DND-41 (cell line): ENCODE results near the gene BLOC1S6.

Experiments
- ATAC-seq: fragments of 200-7000 bp; cut with Tn5 transposase; 3 replicates; pipeline ENCODE4 v1.9.1; 2021; ENCODE audit warnings: low read depth; ENCODE audit not compliant: insufficient read depth
- DNase-seq: peaks from one replicate; pipeline ENCODE4 v3.0.0-alpha.2; 2020
- H2AFZ ChIP-seq: 2 replicates; pipeline ENCODE4 v1.6.0; 2012; ENCODE audit warnings: low read depth, low read length
- H3K27ac ChIP-seq: 2 replicates; pipeline ENCODE4 v1.5.1; 2012; ENCODE audit warnings: low read length, inconsistent platforms
- H3K27me3 ChIP-seq: fragments of 200-600 bp; sonication (generic); 2 replicates; pipeline ENCODE4 v1.6.0; 2012; ENCODE audit warnings: low read length, mild to moderate bottlenecking, inconsistent platforms; ENCODE audit not compliant: insufficient read depth, poor library complexity
- H3K36me3 ChIP-seq: 2 replicates; pipeline ENCODE4 v1.5.1; 2012; ENCODE audit warnings: low read length, inconsistent platforms; ENCODE audit not compliant: insufficient read depth
- H3K4me1 ChIP-seq: 2 replicates; pipeline ENCODE4 v1.5.1; 2012; ENCODE audit warnings: mild to moderate bottlenecking, low read length; ENCODE audit not compliant: insufficient read depth
- H3K4me2 ChIP-seq: 2 replicates; pipeline ENCODE4 v1.6.0; 2012; ENCODE audit warnings: mild to moderate bottlenecking, moderate library complexity, low read length, inconsistent platforms; ENCODE audit not compliant: insufficient read depth
- H3K4me3 ChIP-seq, 2 experiments: fragments of 200-600 bp in 1 of 2; shearing (Covaris generic) in 1 of 2; 2 replicates each; pipeline ENCODE4 v1.5.1; 2012 to 2016; ENCODE audit warnings: inconsistent platforms in 2 of 2, low read length in 2 of 2, mild to moderate bottlenecking in 2 of 2, low read depth in 1 of 2, moderate library complexity in 1 of 2
- H3K79me2 ChIP-seq: 2 replicates; pipeline ENCODE4 v1.6.0; 2012; ENCODE audit warnings: low read length, inconsistent platforms; ENCODE audit not compliant: insufficient read depth
- H3K9ac ChIP-seq: 2 replicates; pipeline ENCODE4 v1.6.0; 2012; ENCODE audit warnings: low read depth, mild to moderate bottlenecking, inconsistent platforms, low read length, moderate library complexity
- H3K9me3 ChIP-seq: 2 replicates; pipeline ENCODE4 v1.5.1; 2012; ENCODE audit warnings: low read length, moderate library complexity, mild to moderate bottlenecking, inconsistent platforms; ENCODE audit not compliant: insufficient read depth, severe bottlenecking
- H4K20me1 ChIP-seq: 2 replicates; pipeline ENCODE4 v1.6.0; 2012; ENCODE audit warnings: low read length; ENCODE audit not compliant: insufficient read depth
- CTCF ChIP-seq: IDR thresholded peaks from 2 replicates; pipeline ENCODE4 v1.5.1; 2012; ENCODE audit warnings: borderline replicate concordance, low read length, moderate library complexity, mild to moderate bottlenecking; ENCODE audit not compliant: poor library complexity, severe bottlenecking; ENCODE audit errors: extremely low read depth
- EZH2 ChIP-seq: IDR thresholded peaks from 3 replicates; pipeline ENCODE4 v1.6.1; 2012; ENCODE audit warnings: borderline replicate concordance, low read depth, mild to moderate bottlenecking, moderate library complexity, low read length, inconsistent platforms; ENCODE audit not compliant: severe bottlenecking

The BLOC1S6 gene

GRCh38 chr15:45630917-45631691, 43.9 kb downstream of the BLOC1S6 start:
- no peak overlapping the region for H2AFZ ChIP-seq
- TF ChIP-seq EZH2 = no peak
- TF ChIP-seq CTCF = no peak
- H3K4me1 ChIP-seq = peaks cover 10% of the 10 kb centered on the region; the same call in 1 of the 2 replicates
- no peaks in the 10 kb centered on the region for H4K20me1 ChIP-seq
- ATAC-seq (no peak), DNase-seq (no peak)
- no peak overlapping the region for H3K4me2 ChIP-seq
- no peaks in the 10 kb centered on the region for H3K79me2 ChIP-seq
- H3K27me3 ChIP-seq = peaks cover 19% of the 10 kb centered on the region
- H3K36me3 ChIP-seq = no peaks in the 10 kb centered on the region
- H3K27ac ChIP-seq = no peak overlapping the region
- no peaks in the 10 kb centered on the region for H3K9me3 ChIP-seq
- no peak overlapping the region for H3K4me3 ChIP-seq
- no peak overlapping the region for H3K9ac ChIP-seq

- peaks cover 24% of the 10 kb centered on the region for H3K27me3 ChIP-seq
- no peak overlapping the region for H3K4me2 ChIP-seq
- TF ChIP-seq CTCF = no peak
- TF ChIP-seq EZH2 = no peak
- no peak overlapping the region for H2AFZ ChIP-seq
- no peak overlapping the region for H3K27ac ChIP-seq
- DNase-seq (no peak), ATAC-seq (no peak)
- peaks cover 10% of the 10 kb centered on the region; the same call in 1 of the 2 replicates for H3K4me1 ChIP-seq
- no peaks in the 10 kb centered on the region for H3K9me3 ChIP-seq
- H3K79me2 ChIP-seq = no peaks in the 10 kb centered on the region
- no peaks in the 10 kb centered on the region for H3K36me3 ChIP-seq
- no peak overlapping the region for H3K9ac ChIP-seq
- no peaks in the 10 kb centered on the region for H4K20me1 ChIP-seq
- H3K4me3 ChIP-seq = no peak overlapping the region
These were observed 44.6 kb downstream of the BLOC1S6 start for GRCh38 chr15:45631776-45632175.

GRCh38 chr15:45634432-45635190, 47.4 kb downstream of the BLOC1S6 start, which contains the start of gene SQOR:
SQOR (plus strand) TSS chr15:45635029; CDS start chr15:45658924, 23,895 bp downstream.
- Histone ChIP-seq H3K79me2 (no peaks in the 10 kb centered on the region), H3K27me3 (peaks cover 24% of the 10 kb centered on the region), H2AFZ (peak within 1 kb of the TSS; percentile 13; the same call in 1 of the 2 replicates), H3K27ac (no peak within 1 kb of the TSS), H3K4me1 (peaks cover 14% of the 10 kb centered on the region), H3K4me3 (peak within 1 kb of the TSS in 1 of 2 experiments; percentile 25; a peak in 2 of 4 replicates), H3K9me3 (no peaks in the 10 kb centered on the region), H3K9ac (no peak within 1 kb of the TSS), H3K36me3 (no peaks in the 10 kb centered on the region), H4K20me1 (no peaks in the 10 kb centered on the region), H3K4me2 (peak within 1 kb of the TSS; percentile 56)
- peak; percentile 42 for DNase-seq
- TF ChIP-seq CTCF (no peak), EZH2 (no peak)
- ATAC-seq = peak; percentile 54
